Bronchial epithelial cell (primary cell): ENCODE measurements around the gene PDYN. TPM values are rescaled to one million over a fixed set of nuclear protein-coding genes. Genes with fewer than 3 reads are reported as not detected.

Experiments used
- DNase-seq: peaks from one replicate; pipeline ENCODE4 v3.0.0-alpha.2; 2010; ENCODE audit warnings: low read depth
- FAIRE-seq: peaks from 2 replicates; lab custom pipeline; 2011; peaks lifted over from hg19 to GRCh38; lab: Jason Lieb, UNC
- H3K27me3 ChIP-seq: 2 replicates; pipeline ENCODE4 v1.5.1; 2011; ENCODE audit warnings: low read length; ENCODE audit not compliant: control insufficient read depth, insufficient read depth
- H3K36me3 ChIP-seq: 2 replicates; pipeline ENCODE4 v1.5.1; 2011; ENCODE audit warnings: low read length; ENCODE audit not compliant: control insufficient read depth, insufficient read depth
- H3K4me3 ChIP-seq: 2 replicates; pipeline ENCODE4 v1.5.1; 2011; ENCODE audit warnings: mild to moderate bottlenecking, low read depth, low read length, control low read depth
- CTCF ChIP-seq: IDR thresholded peaks from 2 replicates; pipeline ENCODE4 v1.5.1; 2011; ENCODE audit warnings: mild to moderate bottlenecking, moderate library complexity, low read length, control low read depth, inconsistent platforms; ENCODE audit not compliant: insufficient read depth, severe bottlenecking
- total RNA-seq: library from RNA; depleted of rRNA; stranded (reverse); fragments of >200 nt; gene quantifications from 2 replicates; pipeline ENCODE4 v1.2.1, GENCODE V29; 2014

The PDYN gene
- total RNA-seq, 1 donor from 2014 or later = not detected

- no peak overlapping the region for H3K4me3 ChIP-seq
- DNase-seq (no peak), FAIRE-seq (no peak)
- peaks cover 4% of the 10 kb centered on the region for H3K36me3 ChIP-seq
- TF ChIP-seq CTCF = no peak
- no peaks in the 10 kb centered on the region for H3K27me3 ChIP-seq
Measured at GRCh38 chr20:1932971-1933370, 60.9 kb downstream of the PDYN start.

- DNase-seq (no peak), FAIRE-seq (no peak)
- Histone ChIP-seq H3K27me3 (no peaks in the 10 kb centered on the region), H3K36me3 (peaks cover 4% of the 10 kb centered on the region), H3K4me3 (no peak overlapping the region)
- TF ChIP-seq CTCF = no peak
Measured at GRCh38 chr20:1931830-1932229, 62.0 kb downstream of the PDYN start.

GRCh38 chr20:1930165-1930564 lies 63.7 kb downstream of the PDYN start:
- no peak for FAIRE-seq
- DNase-seq = no peak
- H3K36me3 ChIP-seq = peaks cover 4% of the 10 kb centered on the region
- no peaks in the 10 kb centered on the region for H3K27me3 ChIP-seq
- H3K4me3 ChIP-seq = no peak overlapping the region
- TF ChIP-seq CTCF = no peak

GRCh38 chr20:1929460-1929859 lies 64.4 kb downstream of the PDYN start:
- Histone ChIP-seq H3K36me3 (peaks cover 4% of the 10 kb centered on the region), H3K4me3 (no peak overlapping the region), H3K27me3 (no peaks in the 10 kb centered on the region)
- no peak for TF ChIP-seq CTCF
- DNase-seq (no peak), FAIRE-seq (no peak)

- Histone ChIP-seq H3K36me3 (peaks cover 4% of the 10 kb centered on the region), H3K4me3 (no peak overlapping the region), H3K27me3 (no peaks in the 10 kb centered on the region)
- no peak for TF ChIP-seq CTCF
- no peak for FAIRE-seq
- no peak for DNase-seq
Measured at GRCh38 chr20:1928782-1929181, 65.1 kb downstream of the PDYN start.

Other genes starting within 250 kb of the PDYN start
- gene SIRPA, start 98.7 kb downstream of the PDYN start, total RNA-seq = 5.0 and 6.8 TPM in 2 replicates
- 20.0 TPM in 2 replicates for gene STK35, start 107.8 kb upstream of the PDYN start, total RNA-seq